Activated T-cell treated with anti-CD3 and anti-CD28 coated beads, Interleukin-2, amount 50 U/mL, for 72 hours (primary cell): Measurements from ENCODE around the gene SLA2. TPM values are rescaled to one million over a fixed set of nuclear protein-coding genes. Genes with fewer than 3 reads are reported as not detected.
"Not testable (repeated sequence)": the region's sequence is repeated elsewhere in the genome, so short reads cannot be mapped to it uniquely, and the experiment has no call there.

Experiments
- ATAC-seq, 2 donors: fragments of 150-1000 bp; cut with Tn5 transposase; replicated peaks in 1 of 2; 2 replicates each; pipeline ENCODE4 v1.10.0; 2021; ENCODE audit warnings: moderate library complexity in 2 of 2, mild to moderate bottlenecking in 1 of 2
- DNase-seq, 2 donors: peaks; one replicate each; pipeline ENCODE4 v3.0.0; 2021 to 2022; ENCODE audit warnings: mixed read lengths in 1 of 2
- H3K27ac Mint-ChIP-seq: one replicate; pipeline ENCODE4 v1.8.0; 2022; ENCODE audit warnings: mild to moderate bottlenecking, moderate library complexity, mixed read lengths
- H3K27me3 Mint-ChIP-seq: one replicate; pipeline ENCODE4 v1.8.0; 2022; ENCODE audit warnings: low read depth, mixed read lengths
- H3K36me3 Mint-ChIP-seq, 2 donors: one replicate each; pipeline ENCODE4 v1.8.0; 2022; ENCODE audit warnings: mixed read lengths in 2 of 2, mild to moderate bottlenecking in 1 of 2; ENCODE audit not compliant: insufficient read depth in 2 of 2
- H3K4me1 Mint-ChIP-seq: one replicate; pipeline ENCODE4 v1.8.0; 2022; ENCODE audit warnings: low read depth, mixed read lengths
- H3K4me3 Mint-ChIP-seq, 2 donors: one replicate each; pipeline ENCODE4 v1.8.0; 2022; ENCODE audit warnings: mild to moderate bottlenecking in 2 of 2, mixed read lengths in 2 of 2, moderate library complexity in 2 of 2
- H3K9me3 Mint-ChIP-seq, 2 donors: one replicate each; pipeline ENCODE4 v1.8.0; 2022; ENCODE audit warnings: mixed read lengths in 2 of 2
- total RNA-seq, 2 donors: library from RNA; stranded (reverse); gene quantifications; one replicate each; pipeline ENCODE4 v1.2.3, GENCODE V29; 2022

The SLA2 gene
- total RNA-seq, 2 donors from 2014 or later = 44.9 to 56.6 TPM

GRCh38 chr20:36620917-36621316, 25.1 kb downstream of the SLA2 start:
- Mint-ChIP-seq H3K36me3 (peaks cover 12 to 13% of the 10 kb centered on the region in 2 donors), H3K27me3 (no peaks in the 10 kb centered on the region), H3K4me1 (no peaks in the 10 kb centered on the region), H3K4me3 (no peak overlapping the region), H3K9me3 (no peaks in the 10 kb centered on the region), H3K27ac (peak overlapping the region; percentile 7)
- ATAC-seq (no peak), DNase-seq (no peak)

- DNase-seq = no peak
- Mint-ChIP-seq H3K4me1 (no peaks in the 10 kb centered on the region), H3K27me3 (no peaks in the 10 kb centered on the region), H3K4me3 (no peak overlapping the region), H3K9me3 (no peaks in the 10 kb centered on the region), H3K36me3 (peaks cover 6 to 14% of the 10 kb centered on the region in 2 donors), H3K27ac (peak overlapping the region; percentile 48)
- peak; percentile 25 to 45 for ATAC-seq
Observed at GRCh38 chr20:36614781-36615557, 31.0 kb downstream of the SLA2 start.

- DNase-seq (no peak), ATAC-seq (no peak)
- H3K27me3 Mint-ChIP-seq = no peaks in the 10 kb centered on the region
- H3K27ac Mint-ChIP-seq = peak overlapping the region; percentile 48
- H3K4me1 Mint-ChIP-seq = no peaks in the 10 kb centered on the region
- H3K36me3 Mint-ChIP-seq = peaks cover 9 to 22% of the 10 kb centered on the region in 2 donors
- no peak overlapping the region for H3K4me3 Mint-ChIP-seq
- no peaks in the 10 kb centered on the region for H3K9me3 Mint-ChIP-seq
Observed at GRCh38 chr20:36613974-36614373, 32.0 kb downstream of the SLA2 start.

GRCh38 chr20:36611625-36612024, 34.4 kb downstream of the SLA2 start:
- ATAC-seq = no peak
- DNase-seq = no peak
- H3K36me3 Mint-ChIP-seq = peaks cover 12 to 26% of the 10 kb centered on the region in 2 donors
- H3K9me3 Mint-ChIP-seq = no peaks in the 10 kb centered on the region
- H3K4me1 Mint-ChIP-seq = peaks cover 18% of the 10 kb centered on the region
- H3K27me3 Mint-ChIP-seq = no peaks in the 10 kb centered on the region
- H3K27ac Mint-ChIP-seq = no peak overlapping the region
- no peak overlapping the region for H3K4me3 Mint-ChIP-seq

GRCh38 chr20:36608388-36608728, 37.6 kb downstream of the SLA2 start:
- not testable (repeated sequence) for H3K27me3 Mint-ChIP-seq, H3K9me3 Mint-ChIP-seq, H3K4me3 Mint-ChIP-seq, ATAC-seq, DNase-seq
- Mint-ChIP-seq H3K4me1 (peaks cover 33% of the 10 kb centered on the region), H3K36me3 (peaks cover 10 to 29% of the 10 kb centered on the region in 2 donors), H3K27ac (peak overlapping the region; percentile 33)

- Mint-ChIP-seq H3K27me3 (no peaks in the 10 kb centered on the region), H3K36me3 (peaks cover 10 to 25% of the 10 kb centered on the region in 2 donors), H3K4me1 (peaks cover 33% of the 10 kb centered on the region), H3K4me3 (peak overlapping the region; percentile 98 to 99), H3K9me3 (no peaks in the 10 kb centered on the region), H3K27ac (peak overlapping the region; percentile 95)
- ATAC-seq (no peak), DNase-seq (no peak)
Observed at GRCh38 chr20:36607586-36608387, 38.2 kb downstream of the SLA2 start.

GRCh38 chr20:36606158-36607066, 39.6 kb downstream of the SLA2 start:
- Mint-ChIP-seq H3K36me3 (peaks cover 8 to 22% of the 10 kb centered on the region in 2 donors), H3K27me3 (no peaks in the 10 kb centered on the region), H3K4me3 (peak overlapping the region; percentile 98 to 99), H3K9me3 (no peaks in the 10 kb centered on the region), H3K27ac (peak overlapping the region; percentile 95), H3K4me1 (peaks cover 33% of the 10 kb centered on the region)
- DNase-seq (peak in 1 of 2 donors; percentile 16), ATAC-seq (no peak)

GRCh38 chr20:36605399-36606157, 40.4 kb downstream of the SLA2 start, which contains the start of gene RAB5IF:
Gene RAB5IF, plus strand, starts transcription at chr20:36605779. Its CDS starts 173 bp downstream, at chr20:36605952.
- peaks cover 8 to 21% of the 10 kb centered on the region in 2 donors for H3K36me3 Mint-ChIP-seq
- H3K4me3 Mint-ChIP-seq = peak within 1 kb of the TSS; percentile 98 to 99
- no peaks in the 10 kb centered on the region for H3K9me3 Mint-ChIP-seq
- H3K27ac Mint-ChIP-seq = peak within 1 kb of the TSS; percentile 97
- DNase-seq (peak; percentile 99 to 100), ATAC-seq (peak; percentile 91 to 93)
- no peaks in the 10 kb centered on the region for H3K27me3 Mint-ChIP-seq
- H3K4me1 Mint-ChIP-seq = peaks cover 33% of the 10 kb centered on the region

- ATAC-seq (peak; percentile 26 to 41), DNase-seq (peak; percentile 56 to 64)
- peak overlapping the region; percentile 98 to 99 for H3K4me3 Mint-ChIP-seq
- peak overlapping the region; percentile 97 for H3K27ac Mint-ChIP-seq
- H3K4me1 Mint-ChIP-seq = peaks cover 39% of the 10 kb centered on the region
- H3K36me3 Mint-ChIP-seq = peaks cover 8 to 18% of the 10 kb centered on the region in 2 donors
- no peaks in the 10 kb centered on the region for H3K9me3 Mint-ChIP-seq
- no peaks in the 10 kb centered on the region for H3K27me3 Mint-ChIP-seq
Observed at GRCh38 chr20:36604952-36605398, 41.0 kb downstream of the SLA2 start.

- no peaks in the 10 kb centered on the region for H3K9me3 Mint-ChIP-seq
- ATAC-seq (no peak), DNase-seq (no peak)
- no peaks in the 10 kb centered on the region for H3K27me3 Mint-ChIP-seq
- H3K4me3 Mint-ChIP-seq = no peak overlapping the region
- peaks cover 2 to 3% of the 10 kb centered on the region in 2 donors for H3K36me3 Mint-ChIP-seq
- peaks cover 28% of the 10 kb centered on the region for H3K4me1 Mint-ChIP-seq
- H3K27ac Mint-ChIP-seq = no peak overlapping the region
Observed at GRCh38 chr20:36601540-36601939, 44.5 kb downstream of the SLA2 start.

GRCh38 chr20:36599912-36600345, 46.1 kb downstream of the SLA2 start:
- H3K36me3 Mint-ChIP-seq = no peaks in the 10 kb centered on the region
- ATAC-seq (peak in 1 of 2 donors; percentile 10), DNase-seq (no peak)
- peak overlapping the region; percentile 3 to 45 for H3K4me3 Mint-ChIP-seq
- no peak overlapping the region for H3K27ac Mint-ChIP-seq
- H3K27me3 Mint-ChIP-seq = no peaks in the 10 kb centered on the region
- H3K9me3 Mint-ChIP-seq = no peaks in the 10 kb centered on the region
- H3K4me1 Mint-ChIP-seq = peaks cover 35% of the 10 kb centered on the region
